A673 (cell line): ENCODE results near the gene SVIL. TPM values are rescaled to one million over a fixed set of nuclear protein-coding genes. Genes with fewer than 3 reads are reported as not detected.

Experiments
- BruUV-seq: library from RNA; stranded (reverse); fragments of 400-500 nt; replicated peaks from 2 replicates; lab custom pipeline; 2021; lab: Mats Ljungman, UMichigan
- CTCF ChIA-PET: fragments of 300-600 bp; sonication (Branson Sonifier 250); formaldehyde crosslinking; loops from one replicate; lab custom pipeline; 2022; ENCODE audit warnings: antibody characterized with exemption; lab: Charles Lee
- POLR2A ChIA-PET: fragments of 300-600 bp; sonication (Branson Sonifier 250); formaldehyde crosslinking; loops from one replicate; lab custom pipeline; 2022; ENCODE audit warnings: antibody characterized with exemption; ENCODE audit not compliant: low non-redundant PET; lab: Charles Lee
- DNase-seq: peaks from one replicate; pipeline ENCODE4 v3.0.0-alpha.2; 2015; ENCODE audit warnings: low spot score
- H3K27ac ChIP-seq: fragments of 200-600 bp; sonication (generic); 2 replicates; pipeline ENCODE4 v1.5.1; 2016; ENCODE audit warnings: mixed run types, low read depth, mild to moderate bottlenecking, mixed read lengths, antibody characterized with exemption, low read length; ENCODE audit not compliant: poor library complexity, severe bottlenecking
- H3K27me3 ChIP-seq: fragments of 200-600 bp; sonication (generic); replicated peaks from 2 replicates; pipeline ENCODE4 v1.6.1; 2017; ENCODE audit warnings: mixed run types, low read depth, mild to moderate bottlenecking, mixed read lengths, antibody characterized with exemption, low read length; ENCODE audit not compliant: insufficient read depth, poor library complexity
- H3K36me3 ChIP-seq: fragments of 200-600 bp; sonication (generic); 2 replicates; pipeline ENCODE4 v1.6.1; 2016; ENCODE audit warnings: mixed run types, mild to moderate bottlenecking, mixed read lengths, antibody characterized with exemption, low read length; ENCODE audit not compliant: insufficient read depth, poor library complexity, severe bottlenecking
- H3K4me1 ChIP-seq: fragments of 200-600 bp; sonication (generic); 2 replicates; pipeline ENCODE4 v1.6.1; 2017; ENCODE audit warnings: mixed run types, mild to moderate bottlenecking, mixed read lengths, antibody characterized with exemption, low read length; ENCODE audit not compliant: insufficient read depth, poor library complexity, severe bottlenecking
- H3K4me3 ChIP-seq: fragments of 200-600 bp; sonication (generic); 2 replicates; pipeline ENCODE4 v1.5.1; 2016; ENCODE audit warnings: low read depth, mixed run types, mild to moderate bottlenecking, mixed read lengths, low read length; ENCODE audit not compliant: poor library complexity, severe bottlenecking
- H3K9me3 ChIP-seq: fragments of 200-600 bp; sonication (generic); 2 replicates; pipeline ENCODE4 v1.6.1; 2016; ENCODE audit warnings: mixed run types, low read depth, mild to moderate bottlenecking, mixed read lengths, antibody characterized with exemption, low read length; ENCODE audit not compliant: poor library complexity, severe bottlenecking
- EZH2 ChIP-seq: fragments of 200-600 bp; sonication (generic); IDR thresholded peaks from 2 replicates; pipeline ENCODE4 v1.6.1; 2017; ENCODE audit warnings: borderline replicate concordance, low read depth, mild to moderate bottlenecking, mixed read lengths, antibody characterized with exemption, low read length; ENCODE audit not compliant: poor library complexity, severe bottlenecking
- intact Hi-C: fragments of 100-400 bp; cut with micrococcal nuclease; formaldehyde crosslinking; loops from one replicate; pipeline ENCODE4 v1.10.0; 2022; ENCODE audit not compliant: unreplicated experiment
- total RNA-seq: library from RNA; stranded (reverse); gene quantifications from 2 replicates; pipeline ENCODE4 v1.2.3, GENCODE V29; 2021
- TF ChIP-seq, protein P1 (sequence below): fragments of 300-800, 200-600 bp; sonication (generic); conservative IDR thresholded peaks from 2 replicates; pipeline ENCODE4 v1.5.1; 2017; ENCODE audit warnings: low read depth, mild to moderate bottlenecking, antibody characterized with exemption, low read length, moderate library complexity, mixed read lengths

SVIL gene
- total RNA-seq, 1 experiment from 2014 or later = 31.9 TPM

GRCh38 chr10:29471544-29471859 is 163.3 kb downstream of the SVIL start:
- no peak overlapping the region for H3K4me3 ChIP-seq
- H3K27me3 ChIP-seq = no peaks in the 10 kb centered on the region
- peak overlapping the region; percentile 27 for H3K27ac ChIP-seq
- TF ChIP-seq, protein P1, sequence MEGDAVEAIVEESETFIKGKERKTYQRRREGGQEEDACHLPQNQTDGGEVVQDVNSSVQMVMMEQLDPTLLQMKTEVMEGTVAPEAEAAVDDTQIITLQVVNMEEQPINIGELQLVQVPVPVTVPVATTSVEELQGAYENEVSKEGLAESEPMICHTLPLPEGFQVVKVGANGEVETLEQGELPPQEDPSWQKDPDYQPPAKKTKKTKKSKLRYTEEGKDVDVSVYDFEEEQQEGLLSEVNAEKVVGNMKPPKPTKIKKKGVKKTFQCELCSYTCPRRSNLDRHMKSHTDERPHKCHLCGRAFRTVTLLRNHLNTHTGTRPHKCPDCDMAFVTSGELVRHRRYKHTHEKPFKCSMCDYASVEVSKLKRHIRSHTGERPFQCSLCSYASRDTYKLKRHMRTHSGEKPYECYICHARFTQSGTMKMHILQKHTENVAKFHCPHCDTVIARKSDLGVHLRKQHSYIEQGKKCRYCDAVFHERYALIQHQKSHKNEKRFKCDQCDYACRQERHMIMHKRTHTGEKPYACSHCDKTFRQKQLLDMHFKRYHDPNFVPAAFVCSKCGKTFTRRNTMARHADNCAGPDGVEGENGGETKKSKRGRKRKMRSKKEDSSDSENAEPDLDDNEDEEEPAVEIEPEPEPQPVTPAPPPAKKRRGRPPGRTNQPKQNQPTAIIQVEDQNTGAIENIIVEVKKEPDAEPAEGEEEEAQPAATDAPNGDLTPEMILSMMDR = no peak
- TF ChIP-seq EZH2 = no peak
- intact Hi-C loops = no loop called here
- no TSS peak for BruUV-seq
- DNase-seq = peak; percentile 46
- ChIA-PET CTCF (interaction anchor here (0.8 kb wide), 1 partner anchor 808 kb away, joined by 3 read pairs; no protein-coding TSS in a partner anchor), POLR2A (interaction anchor here (0.6 kb wide), 1 partner anchor 761 kb away, joined by 4 read pairs; no protein-coding TSS in a partner anchor)
- peaks cover 29% of the 10 kb centered on the region for H3K4me1 ChIP-seq
- H3K9me3 ChIP-seq = no peaks in the 10 kb centered on the region
- H3K36me3 ChIP-seq = peaks cover 20% of the 10 kb centered on the region

GRCh38 chr10:29470843-29471543 is 163.8 kb downstream of the SVIL start:
- no TSS peak for BruUV-seq
- no peaks in the 10 kb centered on the region for H3K9me3 ChIP-seq
- peak overlapping the region; percentile 27 for H3K27ac ChIP-seq
- H3K27me3 ChIP-seq = no peaks in the 10 kb centered on the region
- intact Hi-C loops = no loop called here
- TF ChIP-seq, protein P1 = no peak
- TF ChIP-seq EZH2 = no peak
- ChIA-PET CTCF (interaction anchor here (0.8 kb wide), 1 partner anchor 807 kb away, joined by 3 read pairs; no protein-coding TSS in a partner anchor), POLR2A (interaction anchor here (0.6 kb wide), 1 partner anchor 761 kb away, joined by 4 read pairs; no protein-coding TSS in a partner anchor)
- peaks cover 29% of the 10 kb centered on the region for H3K4me1 ChIP-seq
- H3K36me3 ChIP-seq = peaks cover 20% of the 10 kb centered on the region
- H3K4me3 ChIP-seq = no peak overlapping the region
- peak; percentile 35 for DNase-seq

DNA sequence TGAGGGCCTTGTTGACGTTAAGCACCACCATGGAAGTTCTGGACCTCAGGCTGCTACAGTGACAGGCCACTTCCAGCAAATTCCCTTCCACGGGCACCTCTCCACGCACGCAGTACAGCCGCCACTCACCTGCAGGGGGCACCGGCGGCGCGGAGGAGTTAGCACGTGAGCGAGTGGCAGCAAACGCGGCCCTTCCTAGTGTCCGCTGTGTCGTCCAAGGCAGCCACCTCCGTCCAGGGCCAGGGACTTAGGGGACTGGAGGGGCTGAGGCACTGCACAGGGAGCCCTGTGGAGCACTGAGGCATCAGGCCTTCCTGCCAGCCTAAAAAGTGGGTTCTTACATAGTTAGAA is 164.4 kb downstream of the SVIL start:
- TF ChIP-seq, protein P1 = peak; percentile 78
- no peak for TF ChIP-seq EZH2
- no peaks in the 10 kb centered on the region for H3K9me3 ChIP-seq
- ChIA-PET CTCF (no interaction called here), POLR2A (no interaction called here)
- peaks cover 22% of the 10 kb centered on the region for H3K36me3 ChIP-seq
- peak; percentile 55 for DNase-seq
- H3K27ac ChIP-seq = peak overlapping the region; percentile 49
- intact Hi-C loops = no loop called here
- peaks cover 29% of the 10 kb centered on the region for H3K4me1 ChIP-seq
- no peak overlapping the region for H3K4me3 ChIP-seq
- BruUV-seq = no TSS peak
- no peaks in the 10 kb centered on the region for H3K27me3 ChIP-seq
